ENCODE measurements around the gene LYRM9.
"Not testable (repeated sequence)": the region's sequence is repeated elsewhere in the genome, so short reads cannot be mapped to it uniquely, and the experiment has no call there.

The LYRM9 gene

GRCh38 chr17:27905447-27906225, 12.5 kb upstream of the LYRM9 start:
- DNase-seq = no peak

- DNase-seq = no peak
Measured at GRCh38 chr17:27904534-27905446, 11.6 kb upstream of the LYRM9 start.

DNA sequence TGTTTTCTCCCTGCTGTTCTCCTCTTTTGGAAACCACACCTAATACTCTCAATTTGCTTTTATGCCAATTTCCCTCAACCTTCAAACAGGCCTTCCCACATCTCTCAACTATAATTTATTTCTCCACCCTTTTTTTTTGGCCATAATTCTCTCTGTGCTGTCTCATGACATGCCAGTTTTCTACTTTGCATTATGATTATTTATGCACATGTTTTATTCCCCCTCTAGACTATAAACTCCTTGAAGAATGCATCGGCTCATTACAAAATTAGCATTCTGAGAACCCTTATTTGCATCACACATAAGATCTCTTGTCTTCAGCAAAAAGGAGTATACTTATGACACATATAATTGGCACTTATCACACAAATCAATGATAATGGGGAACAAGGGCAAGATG, 10.9 kb upstream of the LYRM9 start:
- no peak for DNase-seq

DNA sequence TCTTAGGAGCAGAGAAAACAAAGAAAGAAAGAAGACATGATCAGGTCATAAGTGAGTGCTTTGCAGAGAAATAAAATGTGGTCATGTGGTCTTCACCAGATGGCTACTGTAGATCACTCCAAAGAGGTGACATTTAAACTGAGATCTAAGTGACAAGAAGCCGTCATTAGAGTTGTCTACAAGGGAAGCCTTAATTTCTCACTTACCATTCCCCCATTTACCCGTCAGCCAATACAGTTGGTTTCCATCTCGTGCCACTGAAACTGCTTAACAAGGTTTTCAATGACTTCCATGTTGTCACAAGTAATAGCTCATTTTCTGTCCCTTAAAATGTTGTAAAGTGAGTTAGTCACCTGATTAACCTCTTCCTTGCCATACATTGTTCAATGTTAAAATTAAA, 6.4 kb upstream of the LYRM9 start:
- DNase-seq = no peak

- DNase-seq = no peak
Measured at GRCh38 chr17:27898096-27898495, 4.9 kb upstream of the LYRM9 start.

- no peak for DNase-seq
Measured at GRCh38 chr17:27896701-27897100, 3.5 kb upstream of the LYRM9 start.

DNA sequence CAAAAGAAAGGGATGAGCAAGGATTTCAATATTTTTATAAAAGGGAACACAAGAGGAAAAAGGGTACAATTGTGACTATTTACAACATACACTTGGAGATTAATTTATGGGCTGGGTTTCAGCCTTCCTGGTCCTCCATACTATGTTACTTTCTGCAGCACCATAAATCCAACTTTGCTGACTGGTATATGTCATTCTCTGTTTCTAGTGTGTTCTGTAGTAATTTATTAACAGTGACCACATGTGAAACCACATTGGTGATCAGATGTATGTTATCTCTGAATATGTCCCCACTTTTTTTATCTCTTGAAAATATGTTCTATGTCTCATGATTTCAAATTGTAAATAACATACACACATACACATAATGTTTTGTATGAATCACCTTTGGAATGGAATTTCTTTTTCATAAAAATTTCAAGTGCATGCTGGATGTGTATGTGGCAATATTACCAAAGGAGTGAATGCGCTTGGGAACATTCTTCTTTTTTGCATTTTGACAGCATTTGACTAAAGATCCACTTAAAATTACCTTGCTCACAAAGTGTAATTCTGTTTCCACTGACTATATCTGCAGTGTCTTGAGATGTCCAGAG, 2.9 kb upstream of the LYRM9 start:
- DNase-seq = no peak

- DNase-seq = no peak
Measured at GRCh38 chr17:27895123-27895895, 2.1 kb upstream of the LYRM9 start.

DNA sequence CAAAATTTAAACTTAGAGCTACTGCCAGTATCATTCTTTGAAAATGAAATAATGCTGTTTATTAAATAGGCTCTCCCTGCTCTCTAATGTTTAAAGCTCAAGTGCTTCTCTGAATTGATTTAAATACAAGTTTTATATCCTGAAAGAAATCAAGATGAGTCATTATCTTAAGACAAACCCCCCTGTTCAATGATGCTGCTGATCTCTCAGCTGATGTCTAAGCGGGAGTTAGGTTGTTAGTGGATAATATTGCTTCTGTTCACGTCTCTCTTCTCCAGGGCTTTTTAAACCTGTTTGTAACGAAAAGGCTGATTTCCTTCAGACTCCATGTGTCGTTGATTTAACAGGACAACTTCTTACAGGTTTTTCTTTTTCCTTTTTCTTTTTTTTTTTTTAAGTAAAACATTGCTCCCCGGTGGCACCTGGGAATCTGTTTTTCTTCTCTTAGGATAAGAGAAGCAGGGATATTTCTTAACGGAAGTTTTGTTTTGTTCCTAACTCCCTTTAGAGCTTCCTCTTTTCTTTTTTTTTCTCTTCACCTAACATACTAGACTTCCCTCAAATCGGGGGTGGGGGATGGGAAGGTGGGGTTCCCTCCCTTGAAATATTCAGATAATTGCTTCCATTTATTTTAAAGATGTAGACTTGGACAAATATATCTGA, 807 bp upstream of the LYRM9 start:
- DNase-seq = no peak

DNA sequence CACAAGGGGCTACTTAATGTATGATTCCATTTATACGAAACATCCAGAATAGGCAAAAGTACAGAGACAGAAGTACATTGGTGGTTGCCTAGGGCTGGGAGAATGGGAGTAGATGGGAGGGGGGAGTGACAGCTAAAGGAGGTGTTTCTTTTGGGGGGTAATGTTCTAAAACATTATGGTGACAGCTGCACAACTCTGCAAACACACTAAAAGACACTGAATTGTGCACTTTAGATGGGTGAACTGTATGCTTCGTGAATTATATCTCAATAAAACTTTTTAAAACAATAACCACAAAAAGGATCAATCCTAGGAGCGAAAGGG, 661 bp downstream of the LYRM9 start:
- no peak for DNase-seq

GRCh38 chr17:27891841-27892240, 1.3 kb downstream of the LYRM9 start:
- DNase-seq = no peak

- no peak for DNase-seq
Measured at GRCh38 chr17:27889711-27890251, 3.4 kb downstream of the LYRM9 start.

GRCh38 chr17:27888945-27889344, 4.2 kb downstream of the LYRM9 start:
- no peak for DNase-seq

- DNase-seq = no peak
Measured at GRCh38 chr17:27888067-27888466, 5.1 kb downstream of the LYRM9 start.

DNA sequence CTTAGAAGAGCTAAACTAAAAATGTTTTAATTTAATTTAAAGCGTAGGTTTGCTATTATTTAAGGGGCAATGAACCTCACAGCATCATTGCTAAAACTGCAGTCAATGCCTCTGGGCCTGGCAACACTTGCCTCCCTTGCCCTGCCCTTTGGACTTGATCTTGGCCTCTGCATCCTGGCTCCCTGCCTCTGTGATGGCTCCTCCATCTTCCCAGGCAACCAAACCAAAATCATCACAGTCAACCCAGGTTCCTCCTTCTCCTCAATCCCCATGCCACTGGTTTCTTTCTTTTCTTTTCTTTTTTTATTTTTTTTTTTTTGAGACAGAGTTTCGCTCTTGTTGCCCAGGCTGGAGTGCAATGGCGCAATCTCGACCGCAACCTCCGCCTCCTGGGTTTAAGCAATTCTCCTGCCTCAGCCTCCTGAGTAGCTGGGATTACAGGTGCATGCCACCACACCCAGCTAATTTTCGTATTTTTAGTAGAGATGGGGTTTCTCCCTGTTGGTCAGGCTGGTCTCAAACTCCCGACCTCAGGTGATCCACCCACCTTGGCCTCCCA, 6.7 kb downstream of the LYRM9 start:
- not testable (repeated sequence) for DNase-seq

GRCh38 chr17:27882162-27882840, 10.9 kb downstream of the LYRM9 start:
- no peak for DNase-seq

DNA sequence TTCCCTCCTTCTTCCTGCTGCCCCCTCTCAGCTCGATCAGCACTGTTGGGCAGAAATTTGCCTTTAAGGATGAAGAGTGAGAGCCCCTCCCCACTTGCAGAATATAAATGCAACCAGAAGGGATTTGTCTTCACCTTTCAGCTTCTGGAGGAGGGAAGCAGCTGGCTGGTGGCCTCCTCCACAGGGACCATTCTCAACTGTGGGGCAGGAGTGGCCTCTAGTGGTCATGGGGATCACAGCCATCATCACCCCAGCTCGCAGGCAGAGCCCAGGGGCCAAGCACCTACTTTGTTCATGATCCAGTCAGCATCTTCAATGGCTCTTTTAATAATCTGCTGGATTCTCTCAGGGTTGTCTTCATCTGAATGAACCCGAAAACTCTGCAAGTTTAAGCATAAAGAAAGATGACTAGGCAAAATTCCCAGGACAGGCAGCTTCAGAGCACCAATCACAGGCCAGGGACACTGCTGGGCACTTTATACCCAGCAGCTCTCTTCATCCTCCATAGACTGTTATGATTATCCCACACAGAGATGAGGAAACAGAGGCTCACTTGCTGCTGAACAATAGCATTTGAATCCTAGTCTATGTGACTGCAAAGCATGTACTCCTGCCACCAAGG, 13.1 kb downstream of the LYRM9 start:
- DNase-seq = peak; percentile 17 to 41 (median 24)

DNA sequence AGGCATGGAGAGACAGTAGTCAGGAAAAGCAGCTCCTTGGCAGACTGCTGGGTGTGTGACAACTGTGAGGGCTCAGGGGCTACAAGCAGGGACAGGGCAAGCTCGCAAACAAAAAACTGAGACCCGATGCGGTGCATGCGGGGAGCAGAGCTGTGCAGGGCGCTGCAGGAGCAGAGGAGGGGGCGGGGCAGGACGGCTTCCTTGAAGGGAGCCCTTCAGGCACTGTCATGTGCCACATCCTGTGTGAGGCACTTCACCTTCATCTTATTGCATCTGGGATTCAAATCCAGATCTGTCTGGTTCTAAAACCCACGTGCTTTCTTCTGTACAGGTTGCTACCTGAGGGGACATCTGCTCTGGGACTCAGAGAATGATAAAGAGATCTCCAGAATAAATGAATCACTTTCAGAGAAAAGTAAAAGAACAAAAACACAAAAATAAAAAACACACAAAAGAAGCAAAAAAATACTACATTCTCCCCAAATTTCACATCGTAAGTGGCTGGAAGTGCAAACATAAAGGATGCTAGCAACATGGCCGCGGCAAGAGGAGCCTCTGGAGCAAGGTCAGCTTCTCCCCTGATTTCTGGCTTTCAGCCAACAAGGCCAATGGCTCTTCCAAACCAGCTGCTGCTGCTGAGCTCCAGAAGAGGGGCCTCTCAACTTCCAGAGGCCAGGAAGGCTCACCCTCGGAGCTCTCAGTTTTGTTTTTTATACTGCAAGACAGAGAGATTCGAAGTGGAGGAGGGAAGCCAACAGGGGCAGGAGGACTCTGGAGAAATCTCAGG, 14.2 kb downstream of the LYRM9 start:
- peak in 1 of 4 experiments; percentile 3 for DNase-seq

DNA sequence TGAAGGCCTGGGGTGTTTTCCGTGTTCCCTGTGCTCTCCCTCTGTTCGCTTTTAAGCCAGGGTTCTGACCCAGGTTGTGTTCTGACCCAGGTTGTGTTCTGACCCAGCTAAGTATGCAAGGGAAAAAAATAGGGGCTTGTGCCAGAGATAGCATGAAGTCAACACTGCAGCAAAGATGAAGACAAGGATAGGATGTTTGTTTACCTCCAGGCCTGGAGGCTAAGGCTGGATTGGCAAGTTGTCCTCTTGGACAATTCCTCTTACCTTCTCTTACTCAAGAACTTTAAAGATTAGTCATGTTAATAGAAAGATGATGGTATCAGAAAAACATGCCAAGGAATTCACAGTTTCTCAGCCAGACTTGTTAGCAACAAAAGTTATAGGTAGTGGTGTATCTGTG, 19.4 kb downstream of the LYRM9 start:
- no peak for DNase-seq

GRCh38 chr17:27873211-27873610, 20.0 kb downstream of the LYRM9 start:
- DNase-seq = no peak
